ENCODE data around the gene NUDT8. TPM values are rescaled to one million over a fixed set of nuclear protein-coding genes. Genes with fewer than 3 reads are reported as not detected.
"Not testable (repeated sequence)": the region's sequence is repeated elsewhere in the genome, so short reads cannot be mapped to it uniquely, and the experiment has no call there.

NUDT8 gene
- total RNA-seq, 1 donor from 2014 or later: 5.2 TPM

GRCh38 chr11:67659651-67660165, 30.0 kb upstream of the NUDT8 start:
- H3K9ac ChIP-seq (ENCODE audit: low read depth in 1 of 3, low read length in 3 of 3); H3K4me1 ChIP-seq (ENCODE audit: control insufficient read depth in 3 of 3, insufficient read depth in 3 of 3, low read length in 3 of 3); H3K4me3 ChIP-seq (ENCODE audit: low read length in 3 of 3); H3K27ac ChIP-seq (ENCODE audit: low read depth, low read length); H3K36me3 ChIP-seq (ENCODE audit: control insufficient read depth in 3 of 3, insufficient read depth in 3 of 3, low read length in 3 of 3); H3K9me3 ChIP-seq (ENCODE audit: control insufficient read depth in 3 of 3, low read length in 3 of 3); H3K27me3 ChIP-seq (ENCODE audit: control insufficient read depth in 3 of 3, insufficient read depth in 3 of 3, low read length in 3 of 3): not testable (repeated sequence)

- H3K36me3 ChIP-seq (ENCODE audit: control insufficient read depth in 3 of 3, insufficient read depth in 3 of 3, low read length in 3 of 3): no peaks in the 10 kb centered on the region
- H3K27ac ChIP-seq (ENCODE audit: low read depth, low read length): no peak overlapping the region
- H3K9me3 ChIP-seq (ENCODE audit: control insufficient read depth in 3 of 3, low read length in 3 of 3): no peaks in the 10 kb centered on the region
- no peaks in the 10 kb centered on the region for H3K27me3 ChIP-seq (ENCODE audit: control insufficient read depth in 3 of 3, insufficient read depth in 3 of 3, low read length in 3 of 3)
- H3K4me3 ChIP-seq (ENCODE audit: low read length in 3 of 3): no peak overlapping the region
- H3K4me1 ChIP-seq (ENCODE audit: control insufficient read depth in 3 of 3, insufficient read depth in 3 of 3, low read length in 3 of 3): no peaks in the 10 kb centered on the region
- H3K9ac ChIP-seq (ENCODE audit: low read depth in 1 of 3, low read length in 3 of 3): peak overlapping the region in 1 of 3 donors; percentile 30
Observed at GRCh38 chr11:67657300-67657699, 27.6 kb upstream of the NUDT8 start.

- H3K27me3 ChIP-seq (ENCODE audit: control insufficient read depth in 3 of 3, insufficient read depth in 3 of 3, low read length in 3 of 3): no peaks in the 10 kb centered on the region
- no peaks in the 10 kb centered on the region for H3K36me3 ChIP-seq (ENCODE audit: control insufficient read depth in 3 of 3, insufficient read depth in 3 of 3, low read length in 3 of 3)
- no peak overlapping the region for H3K9ac ChIP-seq (ENCODE audit: low read depth in 1 of 3, low read length in 3 of 3)
- no peak overlapping the region for H3K27ac ChIP-seq (ENCODE audit: low read depth, low read length)
- no peak overlapping the region for H3K4me3 ChIP-seq (ENCODE audit: low read length in 3 of 3)
- no peaks in the 10 kb centered on the region for H3K4me1 ChIP-seq (ENCODE audit: control insufficient read depth in 3 of 3, insufficient read depth in 3 of 3, low read length in 3 of 3)
- no peaks in the 10 kb centered on the region for H3K9me3 ChIP-seq (ENCODE audit: control insufficient read depth in 3 of 3, low read length in 3 of 3)
Observed at GRCh38 chr11:67656278-67656922, 26.7 kb upstream of the NUDT8 start.

GRCh38 chr11:67654225-67654624, 24.5 kb upstream of the NUDT8 start:
- Histone ChIP-seq H3K27me3 (ENCODE audit: control insufficient read depth in 3 of 3, insufficient read depth in 3 of 3, low read length in 3 of 3) (peaks cover 12 to 17% (median 13%) of the 10 kb centered on the region in 3 donors), H3K27ac (ENCODE audit: low read depth, low read length) (no peak overlapping the region), H3K9ac (ENCODE audit: low read depth in 1 of 3, low read length in 3 of 3) (no peak overlapping the region), H3K9me3 (ENCODE audit: control insufficient read depth in 3 of 3, low read length in 3 of 3) (no peaks in the 10 kb centered on the region), H3K36me3 (ENCODE audit: control insufficient read depth in 3 of 3, insufficient read depth in 3 of 3, low read length in 3 of 3) (no peaks in the 10 kb centered on the region), H3K4me3 (ENCODE audit: low read length in 3 of 3) (no peak overlapping the region), H3K4me1 (ENCODE audit: control insufficient read depth in 3 of 3, insufficient read depth in 3 of 3, low read length in 3 of 3) (peaks cover 0 to 14% (median 4%) of the 10 kb centered on the region in 3 donors)

GRCh38 chr11:67652965-67653845, 23.5 kb upstream of the NUDT8 start:
- H3K4me3 ChIP-seq (ENCODE audit: low read length in 3 of 3): no peak overlapping the region
- H3K27ac ChIP-seq (ENCODE audit: low read depth, low read length): no peak overlapping the region
- H3K27me3 ChIP-seq (ENCODE audit: control insufficient read depth in 3 of 3, insufficient read depth in 3 of 3, low read length in 3 of 3): peaks cover 18 to 22% (median 19%) of the 10 kb centered on the region in 3 donors
- H3K4me1 ChIP-seq (ENCODE audit: control insufficient read depth in 3 of 3, insufficient read depth in 3 of 3, low read length in 3 of 3): peaks cover 0 to 14% (median 4%) of the 10 kb centered on the region in 3 donors
- H3K36me3 ChIP-seq (ENCODE audit: control insufficient read depth in 3 of 3, insufficient read depth in 3 of 3, low read length in 3 of 3): no peaks in the 10 kb centered on the region
- no peak overlapping the region for H3K9ac ChIP-seq (ENCODE audit: low read depth in 1 of 3, low read length in 3 of 3)
- no peaks in the 10 kb centered on the region for H3K9me3 ChIP-seq (ENCODE audit: control insufficient read depth in 3 of 3, low read length in 3 of 3)

- no peak overlapping the region for H3K4me3 ChIP-seq (ENCODE audit: low read length in 3 of 3)
- no peak overlapping the region for H3K27ac ChIP-seq (ENCODE audit: low read depth, low read length)
- no peaks in the 10 kb centered on the region for H3K36me3 ChIP-seq (ENCODE audit: control insufficient read depth in 3 of 3, insufficient read depth in 3 of 3, low read length in 3 of 3)
- no peak overlapping the region for H3K9ac ChIP-seq (ENCODE audit: low read depth in 1 of 3, low read length in 3 of 3)
- peaks cover 0 to 14% (median 4%) of the 10 kb centered on the region in 3 donors for H3K4me1 ChIP-seq (ENCODE audit: control insufficient read depth in 3 of 3, insufficient read depth in 3 of 3, low read length in 3 of 3)
- no peaks in the 10 kb centered on the region for H3K9me3 ChIP-seq (ENCODE audit: control insufficient read depth in 3 of 3, low read length in 3 of 3)
- peaks cover 25 to 28% (median 27%) of the 10 kb centered on the region in 3 donors for H3K27me3 ChIP-seq (ENCODE audit: control insufficient read depth in 3 of 3, insufficient read depth in 3 of 3, low read length in 3 of 3)
Observed at GRCh38 chr11:67651976-67652781, 22.4 kb upstream of the NUDT8 start.

- H3K9ac ChIP-seq (ENCODE audit: low read depth in 1 of 3, low read length in 3 of 3): peak overlapping the region in 1 of 3 donors; percentile 50
- no peak overlapping the region for H3K27ac ChIP-seq (ENCODE audit: low read depth, low read length)
- H3K27me3 ChIP-seq (ENCODE audit: control insufficient read depth in 3 of 3, insufficient read depth in 3 of 3, low read length in 3 of 3): peaks cover 32 to 40% (median 38%) of the 10 kb centered on the region in 3 donors
- no peaks in the 10 kb centered on the region for H3K9me3 ChIP-seq (ENCODE audit: control insufficient read depth in 3 of 3, low read length in 3 of 3)
- peaks cover 0 to 14% (median 4%) of the 10 kb centered on the region in 3 donors for H3K4me1 ChIP-seq (ENCODE audit: control insufficient read depth in 3 of 3, insufficient read depth in 3 of 3, low read length in 3 of 3)
- peak overlapping the region in 2 of 3 donors; percentile 64 to 67 for H3K4me3 ChIP-seq (ENCODE audit: low read length in 3 of 3)
- no peaks in the 10 kb centered on the region for H3K36me3 ChIP-seq (ENCODE audit: control insufficient read depth in 3 of 3, insufficient read depth in 3 of 3, low read length in 3 of 3)
Observed at GRCh38 chr11:67649634-67650510, 20.1 kb upstream of the NUDT8 start.

- Histone ChIP-seq H3K9ac (ENCODE audit: low read depth in 1 of 3, low read length in 3 of 3) (no peak overlapping the region), H3K9me3 (ENCODE audit: control insufficient read depth in 3 of 3, low read length in 3 of 3) (no peaks in the 10 kb centered on the region), H3K4me1 (ENCODE audit: control insufficient read depth in 3 of 3, insufficient read depth in 3 of 3, low read length in 3 of 3) (peaks cover 0 to 14% (median 4%) of the 10 kb centered on the region in 3 donors), H3K4me3 (ENCODE audit: low read length in 3 of 3) (no peak overlapping the region), H3K36me3 (ENCODE audit: control insufficient read depth in 3 of 3, insufficient read depth in 3 of 3, low read length in 3 of 3) (no peaks in the 10 kb centered on the region), H3K27me3 (ENCODE audit: control insufficient read depth in 3 of 3, insufficient read depth in 3 of 3, low read length in 3 of 3) (peaks cover 32 to 40% (median 38%) of the 10 kb centered on the region in 3 donors), H3K27ac (ENCODE audit: low read depth, low read length) (no peak overlapping the region)
Observed at GRCh38 chr11:67648796-67649613, 19.3 kb upstream of the NUDT8 start.
